ENCODE measurements around the gene PLCB2. TPM values are rescaled to one million over a fixed set of nuclear protein-coding genes. Genes with fewer than 3 reads are reported as not detected.
A peak's percentile ranks its signal among the peaks of the same experiment; 100 is the strongest.

PLCB2 gene
- total RNA-seq, 2 donors from 2014 or later: 17.7 to 32.4 TPM

DNA sequence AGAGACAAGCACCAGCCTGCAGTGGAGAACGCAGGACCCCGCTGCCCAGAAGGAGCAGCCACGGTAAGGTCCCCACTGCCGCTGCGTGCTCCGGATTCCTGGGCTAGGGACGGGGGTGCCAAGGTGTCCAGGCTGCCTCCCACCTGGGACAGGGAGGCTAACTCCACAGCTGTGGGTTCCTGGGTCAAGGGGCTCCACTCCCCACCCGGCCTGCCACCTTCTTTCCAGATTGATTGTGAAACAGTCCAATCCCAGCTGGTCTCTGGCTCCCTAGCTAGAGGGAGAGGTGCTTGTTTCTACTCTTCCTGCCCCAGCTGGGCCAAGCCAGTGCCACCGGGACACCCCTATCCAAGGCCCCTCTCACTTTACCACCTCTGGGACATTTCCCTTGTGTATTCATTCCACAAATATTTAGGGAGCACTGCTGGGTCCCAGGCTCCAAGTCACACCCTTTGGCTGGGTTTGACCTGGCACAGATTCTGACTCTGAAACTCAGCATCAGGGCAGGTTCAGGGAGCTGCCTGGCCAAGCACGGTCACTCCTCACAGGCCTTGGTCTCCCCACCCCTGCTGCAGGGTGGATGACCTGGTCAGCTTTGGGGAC is 67.0 kb downstream of the PLCB2 start:
- H3K4me1 ChIP-seq (ENCODE audit: control insufficient read depth in 1 of 2, low read depth in 2 of 2): peaks cover 10% of the 10 kb centered on the region in 2 donors
- DNase-seq (ENCODE audit: low spot score): no peak
- ATAC-seq (ENCODE audit: insufficient number of reproducible peaks, low FRiP score, low read depth): no peak
- H3K9me3 ChIP-seq: no peaks in the 10 kb centered on the region
- no peaks in the 10 kb centered on the region for H3K36me3 ChIP-seq
- no peaks in the 10 kb centered on the region for H3K27me3 ChIP-seq (replicated peaks; ENCODE audit: insufficient read depth)
- H3K27ac ChIP-seq: no peak overlapping the region
- no peak overlapping the region for H3K4me3 ChIP-seq
- TF ChIP-seq CTCF (IDR thresholded peaks at IDR 0.05): no peak

- DNase-seq (ENCODE audit: low spot score): no peak
- H3K9me3 ChIP-seq: no peaks in the 10 kb centered on the region
- no peak overlapping the region for H3K4me3 ChIP-seq
- no peak overlapping the region for H3K27ac ChIP-seq
- no peak for TF ChIP-seq CTCF (IDR thresholded peaks at IDR 0.05)
- H3K36me3 ChIP-seq: no peaks in the 10 kb centered on the region
- H3K4me1 ChIP-seq (ENCODE audit: control insufficient read depth in 1 of 2, low read depth in 2 of 2): peaks cover 10% of the 10 kb centered on the region in 2 donors
- H3K27me3 ChIP-seq (replicated peaks; ENCODE audit: insufficient read depth): no peaks in the 10 kb centered on the region
- no peak for ATAC-seq (ENCODE audit: insufficient number of reproducible peaks, low FRiP score, low read depth)
Observed at GRCh38 chr15:40239693-40240618, 67.8 kb downstream of the PLCB2 start.

- no peak overlapping the region for H3K27ac ChIP-seq
- no peaks in the 10 kb centered on the region for H3K36me3 ChIP-seq
- TF ChIP-seq CTCF (IDR thresholded peaks at IDR 0.05): no peak
- H3K9me3 ChIP-seq: no peaks in the 10 kb centered on the region
- H3K27me3 ChIP-seq (replicated peaks; ENCODE audit: insufficient read depth): no peaks in the 10 kb centered on the region
- peaks cover 10% of the 10 kb centered on the region in 2 donors for H3K4me1 ChIP-seq (ENCODE audit: control insufficient read depth in 1 of 2, low read depth in 2 of 2)
- DNase-seq (ENCODE audit: low spot score): no peak
- no peak for ATAC-seq (ENCODE audit: insufficient number of reproducible peaks, low FRiP score, low read depth)
- H3K4me3 ChIP-seq: peak overlapping the region; percentile 65
Observed at GRCh38 chr15:40239404-40239692, 68.4 kb downstream of the PLCB2 start.

DNA sequence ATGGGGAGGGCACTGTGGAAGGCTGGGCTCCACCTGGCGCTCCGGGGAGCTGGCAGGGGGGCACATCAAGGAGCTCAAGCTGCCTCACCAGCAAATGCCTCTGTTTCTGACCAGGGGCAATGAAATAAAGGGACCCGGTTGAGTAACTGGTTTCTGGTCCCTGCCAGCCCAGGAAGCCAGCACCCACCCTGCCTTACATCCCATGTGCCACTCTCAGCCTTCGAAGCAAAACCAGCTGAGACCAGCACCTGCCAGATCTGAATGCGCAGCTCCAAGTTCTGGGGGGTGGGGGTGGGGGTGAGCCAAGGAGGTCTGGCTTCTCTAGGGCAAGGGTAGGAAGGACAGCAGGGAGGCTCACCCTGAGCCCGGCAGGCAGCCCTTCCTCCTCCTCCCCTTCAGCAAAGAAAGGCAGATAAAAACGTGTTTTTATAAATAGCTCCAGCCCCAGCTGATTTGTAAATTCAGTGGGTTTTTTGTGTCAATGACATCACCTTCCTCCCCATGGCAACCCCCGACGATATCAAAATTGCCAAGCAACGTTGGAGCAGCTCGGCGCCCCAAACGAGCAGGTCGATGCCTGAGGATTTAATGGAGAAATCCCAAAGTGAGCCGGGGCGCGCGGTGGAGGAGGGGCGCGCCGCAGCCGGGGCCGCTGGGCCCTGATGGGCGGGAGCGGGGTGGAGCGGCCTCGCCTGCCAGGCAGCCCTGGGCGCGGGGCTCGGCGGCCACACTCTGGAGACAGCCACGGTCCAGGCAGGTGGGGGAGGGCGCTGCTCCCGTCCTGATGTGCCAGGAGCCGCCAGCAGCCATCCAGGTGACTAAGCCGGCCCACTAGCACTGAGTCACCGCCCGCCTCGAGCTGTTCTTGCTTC is 69.0 kb downstream of the PLCB2 start, which contains the start of gene PAK6:
Gene PAK6, plus strand, starts transcription at position 532 of the 872 bp plus-strand sequence. CDS start 25,723 bp downstream, outside the sequence.
- TF ChIP-seq CTCF (IDR thresholded peaks at IDR 0.05): no peak
- H3K9me3 ChIP-seq: no peaks in the 10 kb centered on the region
- H3K4me3 ChIP-seq: peak within 1 kb of the TSS; percentile 65
- H3K27ac ChIP-seq: no peak within 1 kb of the TSS
- no peaks in the 10 kb centered on the region for H3K27me3 ChIP-seq (replicated peaks; ENCODE audit: insufficient read depth)
- no peaks in the 10 kb centered on the region for H3K36me3 ChIP-seq
- ATAC-seq (ENCODE audit: insufficient number of reproducible peaks, low FRiP score, low read depth): peak; percentile 51
- no peak for DNase-seq (ENCODE audit: low spot score)
- H3K4me1 ChIP-seq (ENCODE audit: control insufficient read depth in 1 of 2, low read depth in 2 of 2): peaks cover 10% of the 10 kb centered on the region in 2 donors

Other genes starting within 250 kb of the PLCB2 start
- gene BMF, start 199.1 kb downstream of the PLCB2 start, total RNA-seq: 10 to 100 TPM; 13.1 to 32.5 TPM
- 1 to 10 TPM in 1 of 2 donors, under 1 TPM in 1; 0.41 to 3.5 TPM for gene BUB1B, start 146.9 kb downstream of the PLCB2 start, total RNA-seq
- gene PAK6, start 68.9 kb downstream of the PLCB2 start, total RNA-seq: under 1 TPM; 0.68 to 0.78 TPM
- not detected for gene ANKRD63, start 24.9 kb downstream of the PLCB2 start, total RNA-seq
- 10 to 100 TPM; 63.8 to 79.2 TPM for gene INAFM2, start 15.8 kb upstream of the PLCB2 start, total RNA-seq
- gene CCDC9B, start 33.0 kb upstream of the PLCB2 start, total RNA-seq: 10 to 100 TPM; 30.1 to 57.1 TPM
- gene PHGR1, start 43.1 kb upstream of the PLCB2 start, total RNA-seq: not detected
- under 1 TPM; 0.21 to 0.54 TPM for gene DISP2, start 50.3 kb upstream of the PLCB2 start, total RNA-seq
- 1 to 10 TPM; 4.5 to 5.8 TPM for gene KNSTRN, start 74.8 kb upstream of the PLCB2 start, total RNA-seq
- 10 to 100 TPM; 43.6 to 61.8 TPM for gene IVD, start 97.9 kb upstream of the PLCB2 start, total RNA-seq
- gene BAHD1, start 133.0 kb upstream of the PLCB2 start, total RNA-seq: 10 to 100 TPM; 10.7 to 14.0 TPM
- 10 to 100 TPM; 16.4 to 21.0 TPM for gene CHST14, start 163.0 kb upstream of the PLCB2 start, total RNA-seq

All from thoracic aorta (tissue), 2 donors.